ENCODE measurements around the gene SCAPER.

- TF ChIP-seq CTCF (IDR thresholded peaks at IDR 0.05) (no peak), EZH2 (IDR thresholded peaks at IDR 0.05; ENCODE audit: borderline replicate concordance, insufficient read depth, low read depth, low read length, poor library complexity, severe bottlenecking) (no peak)
Measured at GRCh38 chr15:76470691-76471090, 434.4 kb downstream of the SCAPER start.
